Measurements from ENCODE around the gene MLKL.

Gene MLKL

DNA sequence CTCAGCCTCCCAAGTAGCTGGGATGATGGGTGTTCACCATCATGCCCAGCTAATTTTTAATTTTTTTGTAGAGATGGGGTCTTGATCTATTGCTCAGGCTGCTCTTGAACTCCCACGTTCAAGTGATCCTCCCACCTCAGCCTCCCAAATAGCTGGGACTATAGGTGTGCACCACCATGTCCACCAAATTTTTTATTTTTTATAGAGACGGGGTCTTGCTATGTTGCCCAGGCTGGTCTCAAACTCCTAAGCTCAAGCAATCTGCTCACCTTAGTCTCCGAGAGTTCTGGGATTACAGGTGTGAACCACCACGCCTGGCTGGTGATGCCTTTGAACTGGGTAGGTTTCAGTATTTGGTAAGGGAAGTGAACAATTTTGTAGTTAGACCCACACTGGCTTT lies 43.9 kb upstream of the MLKL start:
- TF ChIP-seq, protein P1, sequence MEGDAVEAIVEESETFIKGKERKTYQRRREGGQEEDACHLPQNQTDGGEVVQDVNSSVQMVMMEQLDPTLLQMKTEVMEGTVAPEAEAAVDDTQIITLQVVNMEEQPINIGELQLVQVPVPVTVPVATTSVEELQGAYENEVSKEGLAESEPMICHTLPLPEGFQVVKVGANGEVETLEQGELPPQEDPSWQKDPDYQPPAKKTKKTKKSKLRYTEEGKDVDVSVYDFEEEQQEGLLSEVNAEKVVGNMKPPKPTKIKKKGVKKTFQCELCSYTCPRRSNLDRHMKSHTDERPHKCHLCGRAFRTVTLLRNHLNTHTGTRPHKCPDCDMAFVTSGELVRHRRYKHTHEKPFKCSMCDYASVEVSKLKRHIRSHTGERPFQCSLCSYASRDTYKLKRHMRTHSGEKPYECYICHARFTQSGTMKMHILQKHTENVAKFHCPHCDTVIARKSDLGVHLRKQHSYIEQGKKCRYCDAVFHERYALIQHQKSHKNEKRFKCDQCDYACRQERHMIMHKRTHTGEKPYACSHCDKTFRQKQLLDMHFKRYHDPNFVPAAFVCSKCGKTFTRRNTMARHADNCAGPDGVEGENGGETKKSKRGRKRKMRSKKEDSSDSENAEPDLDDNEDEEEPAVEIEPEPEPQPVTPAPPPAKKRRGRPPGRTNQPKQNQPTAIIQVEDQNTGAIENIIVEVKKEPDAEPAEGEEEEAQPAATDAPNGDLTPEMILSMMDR (IDR thresholded peaks at IDR 0.05; ENCODE audit: low read depth, low read length), result no peak
- in situ Hi-C loops (cut with HindIII; ENCODE audit: low sequenced_read_pairs), result no loop called here
- DNase-seq (ENCODE audit: low read depth, low spot score), result no peak
- no peak overlapping the region for H3K4me3 ChIP-seq (ENCODE audit: low read depth, low read length)

DNA sequence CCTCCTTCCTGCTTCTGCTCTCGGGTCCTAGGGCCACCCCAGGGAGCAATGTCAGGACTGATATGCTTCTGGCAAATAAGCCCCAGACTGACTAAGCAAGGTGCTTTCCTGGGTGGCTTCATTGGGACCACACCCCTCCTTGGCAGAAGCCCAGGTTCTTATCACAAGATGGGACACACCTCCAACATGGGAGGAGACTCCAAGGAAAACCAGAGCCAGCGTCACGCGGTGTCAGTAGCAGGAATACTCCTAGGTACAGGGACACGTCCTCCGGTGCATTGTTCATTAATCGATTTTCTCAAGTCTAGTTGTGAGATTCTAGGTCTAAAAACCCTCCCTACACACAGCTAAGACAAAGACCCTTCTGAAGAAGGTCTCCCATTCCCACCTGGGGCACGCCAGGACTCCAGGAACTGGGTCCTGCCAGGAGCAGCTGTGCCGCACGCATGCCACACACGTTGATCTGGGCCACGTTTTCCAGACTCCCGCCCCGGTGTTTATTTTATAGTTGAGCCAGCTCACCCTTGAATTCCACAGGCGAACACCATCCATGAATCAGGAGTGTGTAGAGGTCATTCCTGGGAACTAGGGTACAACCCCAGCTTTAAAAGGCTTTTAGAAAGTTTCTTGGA lies 43.1 kb upstream of the MLKL start:
- H3K4me3 ChIP-seq (ENCODE audit: low read depth, low read length), result no peak overlapping the region
- TF ChIP-seq, protein P1 (IDR thresholded peaks at IDR 0.05; ENCODE audit: low read depth, low read length), result no peak
- in situ Hi-C loops (cut with HindIII; ENCODE audit: low sequenced_read_pairs), result no loop called here
- DNase-seq (ENCODE audit: low read depth, low spot score), result peak; percentile 36

DNA sequence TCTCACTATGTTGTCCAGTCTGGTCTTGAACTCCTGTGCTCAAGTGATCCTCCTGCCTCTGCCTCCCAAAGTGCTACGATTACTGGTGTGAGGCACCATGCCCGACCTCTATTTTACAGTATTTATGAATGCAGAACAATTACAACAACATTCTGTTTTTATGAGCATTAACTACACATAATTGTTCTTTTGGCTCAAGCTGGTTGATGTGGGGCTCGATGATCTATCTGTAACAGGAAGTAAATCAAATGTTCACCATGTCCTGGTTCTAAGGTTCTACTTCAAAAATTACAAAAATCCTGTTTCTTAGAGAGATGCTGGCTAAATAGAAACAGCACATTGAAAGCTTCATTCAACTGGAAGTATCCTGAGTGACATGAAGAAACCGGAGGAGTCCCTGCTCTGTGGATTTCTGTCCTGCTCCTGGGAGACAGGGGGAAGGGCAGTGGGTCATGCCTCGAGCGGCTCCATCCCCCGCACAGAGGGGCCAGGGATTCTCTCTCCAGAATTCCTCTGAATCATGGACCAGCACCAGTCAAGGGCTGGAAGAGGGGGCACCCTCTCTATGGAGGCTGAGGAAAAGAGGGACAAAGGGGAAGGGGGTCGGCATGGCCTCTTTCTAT lies 42.5 kb upstream of the MLKL start:
- in situ Hi-C loops (cut with HindIII; ENCODE audit: low sequenced_read_pairs), result no loop called here
- H3K4me3 ChIP-seq (ENCODE audit: low read depth, low read length), result no peak overlapping the region
- TF ChIP-seq, protein P1 (IDR thresholded peaks at IDR 0.05; ENCODE audit: low read depth, low read length), result no peak
- no peak for DNase-seq (ENCODE audit: low read depth, low spot score)

DNA sequence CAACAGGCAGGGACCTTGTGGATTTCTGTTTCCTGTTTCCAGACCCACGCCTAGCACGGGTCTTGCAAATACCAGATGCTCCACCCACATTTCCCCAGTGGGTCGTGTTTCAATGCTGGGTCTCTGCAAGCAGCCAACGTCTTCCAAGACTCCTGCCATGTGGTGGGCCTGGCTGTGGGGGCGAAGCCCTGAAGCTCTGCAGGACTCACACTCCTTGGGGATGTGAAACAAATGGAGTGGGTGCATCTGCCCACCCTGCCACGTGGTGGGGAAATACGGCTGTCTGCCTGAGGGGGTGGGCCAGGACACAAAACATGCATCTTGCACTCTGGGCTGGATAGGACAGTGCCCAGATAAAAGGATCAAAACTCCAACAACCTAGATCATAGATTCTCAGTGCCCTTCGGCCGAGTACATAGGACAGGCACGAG lies 41.4 kb upstream of the MLKL start:
- in situ Hi-C loops (cut with HindIII; ENCODE audit: low sequenced_read_pairs), result no loop called here
- no peak overlapping the region for H3K4me3 ChIP-seq (ENCODE audit: low read depth, low read length)
- no peak for DNase-seq (ENCODE audit: low read depth, low spot score)
- TF ChIP-seq, protein P1 (IDR thresholded peaks at IDR 0.05; ENCODE audit: low read depth, low read length), result no peak

DNA sequence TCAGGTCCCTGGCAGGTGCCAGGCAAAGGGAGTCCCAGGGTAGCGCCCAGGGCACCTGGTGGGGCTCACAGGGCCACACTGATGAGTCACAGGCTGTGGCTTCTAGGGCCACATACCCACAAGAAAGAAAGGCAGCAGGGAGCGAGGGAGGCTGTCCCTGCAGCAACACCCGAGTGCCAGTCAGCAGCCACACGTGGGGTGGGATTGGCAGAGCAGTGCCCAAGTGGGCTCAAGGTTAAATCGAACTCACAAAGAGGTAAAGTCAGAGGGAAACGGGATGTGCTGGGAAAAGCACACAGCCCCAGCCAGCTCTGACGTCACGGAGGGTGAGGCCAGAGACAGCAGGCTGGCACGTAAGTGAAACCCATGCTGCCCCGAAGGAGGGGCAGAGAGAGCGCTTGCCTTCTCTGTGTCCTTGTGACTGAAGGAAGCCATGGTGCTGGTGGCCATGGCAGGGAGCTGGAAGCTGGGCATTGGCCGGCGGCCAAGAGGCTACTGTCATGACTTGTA lies 40.2 kb upstream of the MLKL start:
- TF ChIP-seq, protein P1 (IDR thresholded peaks at IDR 0.05; ENCODE audit: low read depth, low read length), result no peak
- DNase-seq (ENCODE audit: low read depth, low spot score), result peak; percentile 20
- no peak overlapping the region for H3K4me3 ChIP-seq (ENCODE audit: low read depth, low read length)
- in situ Hi-C loops (cut with HindIII; ENCODE audit: low sequenced_read_pairs), result no loop called here

DNA sequence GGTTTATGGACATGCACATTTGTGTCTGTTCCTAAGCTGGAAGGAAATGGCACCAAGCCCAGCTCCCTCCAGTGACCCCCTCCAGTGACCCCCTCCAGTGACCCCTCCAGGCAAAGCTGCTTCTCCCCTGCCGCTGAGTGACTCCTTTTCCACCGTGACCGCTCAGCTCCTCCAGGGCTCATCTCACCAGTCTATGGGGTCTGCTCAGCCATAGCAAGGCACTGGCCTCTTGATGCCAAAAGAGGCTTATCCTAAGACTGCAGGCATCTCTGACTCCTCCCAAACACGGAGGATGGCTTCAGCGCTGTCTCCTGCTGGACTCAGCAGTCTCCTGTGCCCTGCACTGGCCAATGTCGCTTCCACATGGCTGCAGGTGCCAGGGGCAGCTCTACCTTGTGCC lies 38.6 kb upstream of the MLKL start:
- in situ Hi-C loops (cut with HindIII; ENCODE audit: low sequenced_read_pairs), result no loop called here

More for the DNA sequence above, 38.6 kb upstream of the MLKL start:
- TF ChIP-seq, protein P1 (IDR thresholded peaks at IDR 0.05; ENCODE audit: low read depth, low read length), result no peak
- no peak for DNase-seq (ENCODE audit: low read depth, low spot score)
- no peak overlapping the region for H3K4me3 ChIP-seq (ENCODE audit: low read depth, low read length)

Data from astrocyte of the spinal cord (primary cell).